ENCODE data around the gene LARP4B.

LARP4B gene

DNA sequence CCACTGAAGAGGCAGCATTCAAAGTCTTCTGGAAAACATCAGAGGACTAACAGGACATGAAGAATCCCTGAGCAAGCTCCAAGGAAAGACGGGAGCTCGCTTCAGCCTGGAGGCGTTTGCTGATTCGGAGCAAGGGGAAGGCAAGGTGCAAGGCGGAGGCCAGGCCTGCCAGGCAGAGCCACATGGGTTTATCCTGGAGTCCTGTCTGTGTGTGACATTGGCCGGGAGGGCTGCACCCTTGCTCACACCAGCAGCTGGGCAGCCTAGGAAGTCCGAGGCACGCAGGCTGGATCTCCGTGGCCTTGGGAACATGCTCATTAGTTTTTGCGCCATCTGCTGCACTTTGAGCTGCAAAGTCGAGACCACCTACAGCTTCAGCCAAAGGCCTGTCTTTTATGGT lies 22.3 kb upstream of the LARP4B start:
- H3K23ac ChIP-seq (ENCODE audit: low read depth, low read length, poor library complexity): no peak overlapping the region
- no peak overlapping the region for H3K9ac ChIP-seq (ENCODE audit: low read depth, low read length, poor library complexity)
- H2BK15ac ChIP-seq (ENCODE audit: low read length): no peak overlapping the region
- no peak for DNase-seq (ENCODE audit: low spot score)
- H3K27me3 ChIP-seq (ENCODE audit: control insufficient read depth in 3 of 3, insufficient read depth in 3 of 3, low read depth in 1 of 3, low read length in 3 of 3): peaks cover 0 to 29% (median 0%) of the 10 kb centered on the region in 3 experiments
- no peak overlapping the region for H4K91ac ChIP-seq (ENCODE audit: low read depth, low read length, poor library complexity)
- H3K4me1 ChIP-seq (ENCODE audit: control insufficient read depth in 2 of 2, insufficient read depth in 1 of 2, low read depth in 1 of 2, low read length in 2 of 2): no peaks in the 10 kb centered on the region
- H3K4me3 ChIP-seq (ENCODE audit: low read length in 2 of 2): no peak overlapping the region
- no peak overlapping the region for H3K4me2 ChIP-seq (ENCODE audit: insufficient read depth, low read length, poor library complexity, severe bottlenecking)
- H4K8ac ChIP-seq (ENCODE audit: low read depth, low read length): no peak overlapping the region
- no peak overlapping the region for H3K4ac ChIP-seq (ENCODE audit: low read length)
- no peak overlapping the region for H2BK120ac ChIP-seq (ENCODE audit: low read depth, low read length)
- no CpG with 5 or more reads among the region's 11 CpGs for WGBS, 2 donors (ENCODE audit: extremely low coverage in 2 of 2, insufficient read length in 2 of 2, insufficient replicate concordance in 1 of 2)
- no peak overlapping the region for H2BK12ac ChIP-seq (ENCODE audit: low read length)
- no peak overlapping the region for H2BK5ac ChIP-seq (ENCODE audit: low read length)
- peak overlapping the region; percentile 36 for H2AK5ac ChIP-seq (ENCODE audit: low read depth, low read length)
- H3K36me3 ChIP-seq (replicated peaks in 1 of 2; ENCODE audit: control insufficient read depth in 2 of 2, insufficient read depth in 2 of 2, low read length in 2 of 2): no peaks in the 10 kb centered on the region
- peak overlapping the region; percentile 53 for H3K18ac ChIP-seq (ENCODE audit: low read length)
- H2AFZ ChIP-seq (ENCODE audit: low read length): no peak overlapping the region
- H3K14ac ChIP-seq (ENCODE audit: low read length): no peak overlapping the region
- no peaks in the 10 kb centered on the region for H3K9me3 ChIP-seq (replicated peaks in 1 of 2; ENCODE audit: control insufficient read depth in 2 of 2, insufficient read depth in 1 of 2, low read depth in 1 of 2, low read length in 2 of 2)
- H3K27ac ChIP-seq (replicated peaks; ENCODE audit: low read length): no peak overlapping the region
- H3K79me1 ChIP-seq (ENCODE audit: low read depth, low read length): no peaks in the 10 kb centered on the region

DNA sequence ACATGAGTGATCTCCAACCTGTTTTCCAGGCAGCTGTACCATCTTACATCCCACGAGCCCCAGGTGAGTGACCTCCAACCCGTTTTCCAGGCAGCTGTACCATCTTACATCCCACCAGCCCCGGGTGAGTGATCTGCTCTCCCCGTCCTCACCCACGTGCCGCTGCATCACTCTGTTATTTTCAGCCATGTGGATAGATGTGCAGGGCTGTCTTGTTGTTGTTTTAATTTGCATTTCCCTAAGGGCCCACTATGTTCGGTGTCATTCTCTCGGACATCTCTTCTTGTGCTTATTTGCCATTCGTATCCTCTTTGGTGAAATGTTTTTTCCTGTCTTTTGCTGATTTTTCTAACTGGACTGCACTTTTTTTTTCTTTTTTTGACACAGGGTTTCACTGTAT lies 17.9 kb upstream of the LARP4B start:
- no peaks in the 10 kb centered on the region for H3K79me1 ChIP-seq (ENCODE audit: low read depth, low read length)
- H3K9ac ChIP-seq (ENCODE audit: low read depth, low read length, poor library complexity): no peak overlapping the region
- H4K91ac ChIP-seq (ENCODE audit: low read depth, low read length, poor library complexity): no peak overlapping the region
- no peak overlapping the region for H3K4me3 ChIP-seq (ENCODE audit: low read length in 2 of 2)
- no peaks in the 10 kb centered on the region for H3K4me1 ChIP-seq (ENCODE audit: control insufficient read depth in 2 of 2, insufficient read depth in 1 of 2, low read depth in 1 of 2, low read length in 2 of 2)
- H3K4me2 ChIP-seq (ENCODE audit: insufficient read depth, low read length, poor library complexity, severe bottlenecking): no peak overlapping the region
- H2BK15ac ChIP-seq (ENCODE audit: low read length): no peak overlapping the region
- no peak overlapping the region for H4K8ac ChIP-seq (ENCODE audit: low read depth, low read length)
- DNase-seq (ENCODE audit: low spot score): no peak
- no peak overlapping the region for H2BK5ac ChIP-seq (ENCODE audit: low read length)
- no peaks in the 10 kb centered on the region for H3K36me3 ChIP-seq (replicated peaks in 1 of 2; ENCODE audit: control insufficient read depth in 2 of 2, insufficient read depth in 2 of 2, low read length in 2 of 2)
- no peak overlapping the region for H2AK5ac ChIP-seq (ENCODE audit: low read depth, low read length)
- no peak overlapping the region for H2BK12ac ChIP-seq (ENCODE audit: low read length)
- H2BK120ac ChIP-seq (ENCODE audit: low read depth, low read length): no peak overlapping the region
- H3K4ac ChIP-seq (ENCODE audit: low read length): no peak overlapping the region
- H2AFZ ChIP-seq (ENCODE audit: low read length): no peak overlapping the region
- H3K27me3 ChIP-seq (ENCODE audit: control insufficient read depth in 3 of 3, insufficient read depth in 3 of 3, low read depth in 1 of 3, low read length in 3 of 3): peaks cover 0 to 14% (median 0%) of the 10 kb centered on the region in 3 experiments
- WGBS, 2 donors (ENCODE audit: extremely low coverage in 2 of 2, insufficient read length in 2 of 2, insufficient replicate concordance in 1 of 2): no CpG with 5 or more reads among the region's 9 CpGs
- H3K18ac ChIP-seq (ENCODE audit: low read length): no peak overlapping the region
- no peak overlapping the region for H3K23ac ChIP-seq (ENCODE audit: low read depth, low read length, poor library complexity)
- H3K9me3 ChIP-seq (replicated peaks in 1 of 2; ENCODE audit: control insufficient read depth in 2 of 2, insufficient read depth in 1 of 2, low read depth in 1 of 2, low read length in 2 of 2): no peaks in the 10 kb centered on the region
- no peak overlapping the region for H3K27ac ChIP-seq (replicated peaks; ENCODE audit: low read length)
- H3K14ac ChIP-seq (ENCODE audit: low read length): no peak overlapping the region

- no peak overlapping the region for H2BK5ac ChIP-seq (ENCODE audit: low read length)
- WGBS, 2 donors (ENCODE audit: extremely low coverage in 2 of 2, insufficient read length in 2 of 2, insufficient replicate concordance in 1 of 2): no CpG with 5 or more reads among the region's 10 CpGs
- H3K18ac ChIP-seq (ENCODE audit: low read length): no peak overlapping the region
- H3K4me3 ChIP-seq (ENCODE audit: low read length in 2 of 2): no peak overlapping the region
- H3K14ac ChIP-seq (ENCODE audit: low read length): no peak overlapping the region
- no peak overlapping the region for H3K9ac ChIP-seq (ENCODE audit: low read depth, low read length, poor library complexity)
- H2BK120ac ChIP-seq (ENCODE audit: low read depth, low read length): no peak overlapping the region
- H2AK5ac ChIP-seq (ENCODE audit: low read depth, low read length): no peak overlapping the region
- no peaks in the 10 kb centered on the region for H3K9me3 ChIP-seq (replicated peaks in 1 of 2; ENCODE audit: control insufficient read depth in 2 of 2, insufficient read depth in 1 of 2, low read depth in 1 of 2, low read length in 2 of 2)
- no peak overlapping the region for H4K8ac ChIP-seq (ENCODE audit: low read depth, low read length)
- no peaks in the 10 kb centered on the region for H3K79me1 ChIP-seq (ENCODE audit: low read depth, low read length)
- DNase-seq (ENCODE audit: low spot score): no peak
- H3K36me3 ChIP-seq (replicated peaks in 1 of 2; ENCODE audit: control insufficient read depth in 2 of 2, insufficient read depth in 2 of 2, low read length in 2 of 2): no peaks in the 10 kb centered on the region
- no peak overlapping the region for H2AFZ ChIP-seq (ENCODE audit: low read length)
- H2BK15ac ChIP-seq (ENCODE audit: low read length): no peak overlapping the region
- no peak overlapping the region for H3K4me2 ChIP-seq (ENCODE audit: insufficient read depth, low read length, poor library complexity, severe bottlenecking)
- H3K27me3 ChIP-seq (ENCODE audit: control insufficient read depth in 3 of 3, insufficient read depth in 3 of 3, low read depth in 1 of 3, low read length in 3 of 3): peaks cover 0 to 4% (median 0%) of the 10 kb centered on the region in 3 experiments
- H3K27ac ChIP-seq (replicated peaks; ENCODE audit: low read length): no peak overlapping the region
- no peak overlapping the region for H3K23ac ChIP-seq (ENCODE audit: low read depth, low read length, poor library complexity)
- H3K4ac ChIP-seq (ENCODE audit: low read length): no peak overlapping the region
- no peak overlapping the region for H2BK12ac ChIP-seq (ENCODE audit: low read length)
- H4K91ac ChIP-seq (ENCODE audit: low read depth, low read length, poor library complexity): no peak overlapping the region
- no peaks in the 10 kb centered on the region for H3K4me1 ChIP-seq (ENCODE audit: control insufficient read depth in 2 of 2, insufficient read depth in 1 of 2, low read depth in 1 of 2, low read length in 2 of 2)
Observed at GRCh38 chr10:948347-948746, 16.8 kb upstream of the LARP4B start.

DNA sequence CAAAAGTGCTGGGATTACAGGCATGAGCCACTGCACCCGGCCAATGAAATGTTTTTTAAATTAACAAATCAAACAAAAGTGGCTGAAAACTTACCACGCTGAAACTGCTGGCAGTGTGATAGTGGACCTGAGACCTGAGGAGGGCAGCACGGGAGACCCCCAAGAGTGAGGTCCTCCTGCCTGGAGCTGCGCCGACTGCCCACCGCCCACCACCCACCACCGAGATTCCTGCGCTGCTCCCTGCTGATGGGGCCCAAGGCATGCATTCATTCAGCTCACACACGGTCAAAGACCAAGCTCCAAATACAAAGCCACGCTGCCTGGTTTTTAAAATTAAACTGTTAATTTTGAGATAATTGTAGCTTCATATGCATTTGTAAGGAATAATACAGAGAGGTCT lies 16.4 kb upstream of the LARP4B start:
- no peak for DNase-seq (ENCODE audit: low spot score)
- H3K9ac ChIP-seq (ENCODE audit: low read depth, low read length, poor library complexity): no peak overlapping the region
- H2AFZ ChIP-seq (ENCODE audit: low read length): no peak overlapping the region
- H3K23ac ChIP-seq (ENCODE audit: low read depth, low read length, poor library complexity): no peak overlapping the region
- no peak overlapping the region for H3K4ac ChIP-seq (ENCODE audit: low read length)
- no peaks in the 10 kb centered on the region for H3K9me3 ChIP-seq (replicated peaks in 1 of 2; ENCODE audit: control insufficient read depth in 2 of 2, insufficient read depth in 1 of 2, low read depth in 1 of 2, low read length in 2 of 2)
- no peak overlapping the region for H2BK120ac ChIP-seq (ENCODE audit: low read depth, low read length)
- no peaks in the 10 kb centered on the region for H3K4me1 ChIP-seq (ENCODE audit: control insufficient read depth in 2 of 2, insufficient read depth in 1 of 2, low read depth in 1 of 2, low read length in 2 of 2)
- H2AK5ac ChIP-seq (ENCODE audit: low read depth, low read length): no peak overlapping the region
- no peak overlapping the region for H3K27ac ChIP-seq (replicated peaks; ENCODE audit: low read length)
- H3K36me3 ChIP-seq (replicated peaks in 1 of 2; ENCODE audit: control insufficient read depth in 2 of 2, insufficient read depth in 2 of 2, low read length in 2 of 2): no peaks in the 10 kb centered on the region
- H4K8ac ChIP-seq (ENCODE audit: low read depth, low read length): no peak overlapping the region
- peaks cover 0 to 4% (median 0%) of the 10 kb centered on the region in 3 experiments for H3K27me3 ChIP-seq (ENCODE audit: control insufficient read depth in 3 of 3, insufficient read depth in 3 of 3, low read depth in 1 of 3, low read length in 3 of 3)
- WGBS, 2 donors (ENCODE audit: extremely low coverage in 2 of 2, insufficient read length in 2 of 2, insufficient replicate concordance in 1 of 2): no CpG with 5 or more reads among the region's 10 CpGs
- no peak overlapping the region for H3K4me3 ChIP-seq (ENCODE audit: low read length in 2 of 2)
- no peak overlapping the region for H2BK12ac ChIP-seq (ENCODE audit: low read length)
- no peaks in the 10 kb centered on the region for H3K79me1 ChIP-seq (ENCODE audit: low read depth, low read length)
- no peak overlapping the region for H3K18ac ChIP-seq (ENCODE audit: low read length)
- H2BK15ac ChIP-seq (ENCODE audit: low read length): no peak overlapping the region
- no peak overlapping the region for H4K91ac ChIP-seq (ENCODE audit: low read depth, low read length, poor library complexity)
- no peak overlapping the region for H2BK5ac ChIP-seq (ENCODE audit: low read length)
- H3K4me2 ChIP-seq (ENCODE audit: insufficient read depth, low read length, poor library complexity, severe bottlenecking): no peak overlapping the region
- H3K14ac ChIP-seq (ENCODE audit: low read length): no peak overlapping the region
